OCI-LY3 (cell line): ENCODE measurements around the gene ADARB2.

ENCODE experiments used
- EZH2phosphoT487 ChIP-seq: fragments of 200-600 bp; shearing (Covaris generic); IDR thresholded peaks from 2 replicates; pipeline ENCODE4 v1.6.1; 2018; ENCODE audit warnings: antibody characterized with exemption, mixed run types, low read depth
- TF ChIP-seq, protein P1 (sequence below): fragments of 200-600, 300-600 bp; sonication (generic); IDR thresholded peaks from 2 replicates; pipeline ENCODE4 v1.5.1; 2014; ENCODE audit warnings: antibody characterized with exemption, low read length, low read depth

DNA sequence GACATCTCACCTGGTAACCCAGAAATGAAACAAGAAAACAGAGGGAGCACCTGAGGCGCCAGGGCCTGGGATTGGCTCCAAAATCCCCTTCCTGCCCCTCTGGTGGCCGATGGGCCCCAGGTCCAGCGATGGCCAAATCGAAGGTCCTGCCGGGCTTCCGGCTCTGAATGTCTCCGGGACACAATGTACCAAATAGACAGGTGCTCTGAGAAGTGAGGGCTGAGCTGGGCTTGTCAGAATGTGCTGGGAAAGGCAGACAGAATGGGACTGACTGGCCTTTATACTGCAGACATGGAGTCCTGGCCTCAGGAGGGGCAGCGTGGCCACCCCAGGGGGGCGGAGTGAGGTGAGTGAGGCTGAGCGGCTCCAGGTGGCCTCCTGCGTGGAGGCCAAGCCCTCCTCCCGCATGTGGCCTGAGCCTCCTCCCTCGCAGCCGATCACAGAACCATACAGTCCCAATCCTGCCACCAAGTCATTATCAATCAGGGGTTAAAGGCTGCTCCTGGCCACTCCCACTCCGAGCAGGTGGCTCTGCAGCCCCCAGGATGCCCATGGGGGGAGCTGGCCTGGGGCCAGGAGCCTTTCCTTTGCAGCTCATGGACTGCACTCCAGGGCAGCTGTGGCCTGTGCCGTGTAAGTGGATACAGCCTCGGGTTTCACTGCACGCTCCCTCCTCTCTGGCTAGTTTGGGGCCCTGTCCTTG lies 185.5 kb downstream of the ADARB2 start:
- TF ChIP-seq, protein P1, sequence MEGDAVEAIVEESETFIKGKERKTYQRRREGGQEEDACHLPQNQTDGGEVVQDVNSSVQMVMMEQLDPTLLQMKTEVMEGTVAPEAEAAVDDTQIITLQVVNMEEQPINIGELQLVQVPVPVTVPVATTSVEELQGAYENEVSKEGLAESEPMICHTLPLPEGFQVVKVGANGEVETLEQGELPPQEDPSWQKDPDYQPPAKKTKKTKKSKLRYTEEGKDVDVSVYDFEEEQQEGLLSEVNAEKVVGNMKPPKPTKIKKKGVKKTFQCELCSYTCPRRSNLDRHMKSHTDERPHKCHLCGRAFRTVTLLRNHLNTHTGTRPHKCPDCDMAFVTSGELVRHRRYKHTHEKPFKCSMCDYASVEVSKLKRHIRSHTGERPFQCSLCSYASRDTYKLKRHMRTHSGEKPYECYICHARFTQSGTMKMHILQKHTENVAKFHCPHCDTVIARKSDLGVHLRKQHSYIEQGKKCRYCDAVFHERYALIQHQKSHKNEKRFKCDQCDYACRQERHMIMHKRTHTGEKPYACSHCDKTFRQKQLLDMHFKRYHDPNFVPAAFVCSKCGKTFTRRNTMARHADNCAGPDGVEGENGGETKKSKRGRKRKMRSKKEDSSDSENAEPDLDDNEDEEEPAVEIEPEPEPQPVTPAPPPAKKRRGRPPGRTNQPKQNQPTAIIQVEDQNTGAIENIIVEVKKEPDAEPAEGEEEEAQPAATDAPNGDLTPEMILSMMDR = no peak
- no peak for TF ChIP-seq EZH2phosphoT487
